HG03103 (cell line): ENCODE data around the gene MGAT4D.
"Not testable (repeated sequence)": the region's sequence is repeated elsewhere in the genome, so short reads cannot be mapped to it uniquely, and the experiment has no call there.

Experiments used
- ATAC-seq: cut with Tn5 transposase; IDR thresholded peaks from one replicate; pipeline ENCODE4 v1.9.1; 2021; ENCODE audit warnings: low read depth; ENCODE audit not compliant: unreplicated experiment

Gene MGAT4D

GRCh38 chr4:140444347-140444746 lies 53.7 kb downstream of the MGAT4D start:
- ATAC-seq = not testable (repeated sequence)

DNA sequence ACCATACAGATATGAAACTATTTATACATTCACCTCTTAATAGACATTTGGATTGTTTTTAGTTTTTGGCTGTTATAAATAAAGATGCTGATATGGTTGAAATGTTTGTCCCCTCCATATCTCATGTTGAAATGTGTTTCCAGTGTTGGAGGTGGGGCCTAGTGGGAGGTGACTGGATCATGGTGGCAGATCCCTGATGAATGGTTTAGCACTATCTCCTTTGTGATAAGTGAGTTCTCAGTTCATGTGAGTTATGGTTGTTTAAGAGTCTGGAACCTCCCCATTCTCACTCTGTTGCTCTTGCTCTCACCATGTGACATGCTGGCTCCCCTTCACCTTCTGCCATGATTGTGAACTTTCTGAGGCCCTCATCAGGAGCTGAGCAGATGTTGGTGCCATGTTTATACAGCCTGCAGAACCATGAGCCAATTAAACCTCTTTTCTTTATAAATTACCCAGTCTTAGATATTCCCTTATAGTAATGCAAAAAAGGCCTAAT lies 58.4 kb downstream of the MGAT4D start:
- no peak for ATAC-seq

GRCh38 chr4:140427919-140428471 lies 70.1 kb downstream of the MGAT4D start:
- no peak for ATAC-seq

DNA sequence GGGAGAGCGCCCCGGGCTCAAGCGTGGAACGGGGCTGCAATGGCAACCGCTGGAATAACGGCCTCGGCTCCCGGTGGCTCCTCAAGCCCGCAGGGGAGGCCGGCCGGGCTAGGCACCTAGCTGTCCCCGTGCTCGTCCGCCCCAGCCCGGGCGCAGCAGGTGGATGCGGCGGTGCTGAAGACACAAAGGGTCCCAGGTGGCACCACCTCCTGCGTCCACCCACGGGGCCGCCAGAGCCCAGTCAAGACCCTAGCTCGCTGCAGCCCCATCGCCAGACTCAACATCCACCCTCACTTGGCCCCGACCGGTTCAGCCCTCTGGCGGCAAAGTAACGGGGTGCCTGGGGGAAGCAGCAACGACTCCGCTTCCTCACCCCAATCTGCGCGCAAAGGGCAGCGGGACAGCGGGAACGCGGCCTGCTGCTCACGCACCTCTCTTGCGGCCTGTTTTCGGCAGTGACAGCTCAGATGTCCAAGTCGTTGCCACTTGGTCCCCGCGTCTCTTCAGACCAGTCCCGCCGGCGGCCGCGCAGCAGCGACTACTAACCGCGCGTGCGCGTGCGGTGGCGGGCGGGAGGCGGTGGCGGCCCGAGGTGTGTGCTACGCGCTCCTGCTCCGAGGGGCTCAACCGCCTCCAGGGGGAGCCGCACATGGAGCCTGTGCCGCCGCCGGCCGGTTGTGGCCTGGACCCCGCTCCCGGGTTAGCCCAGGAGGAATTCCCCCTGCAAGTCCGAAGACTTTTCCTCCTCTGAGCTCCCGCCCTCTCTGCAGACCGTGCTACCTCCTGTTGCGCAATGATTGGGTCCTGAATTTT lies 70.8 kb downstream of the MGAT4D start, which contains the start of gene CLGN:
TSS of gene CLGN (minus strand) at position 543 of the 813 bp plus-strand sequence. CDS start 14,570 bp downstream, outside the sequence.
- ATAC-seq = peak; percentile 83

DNA sequence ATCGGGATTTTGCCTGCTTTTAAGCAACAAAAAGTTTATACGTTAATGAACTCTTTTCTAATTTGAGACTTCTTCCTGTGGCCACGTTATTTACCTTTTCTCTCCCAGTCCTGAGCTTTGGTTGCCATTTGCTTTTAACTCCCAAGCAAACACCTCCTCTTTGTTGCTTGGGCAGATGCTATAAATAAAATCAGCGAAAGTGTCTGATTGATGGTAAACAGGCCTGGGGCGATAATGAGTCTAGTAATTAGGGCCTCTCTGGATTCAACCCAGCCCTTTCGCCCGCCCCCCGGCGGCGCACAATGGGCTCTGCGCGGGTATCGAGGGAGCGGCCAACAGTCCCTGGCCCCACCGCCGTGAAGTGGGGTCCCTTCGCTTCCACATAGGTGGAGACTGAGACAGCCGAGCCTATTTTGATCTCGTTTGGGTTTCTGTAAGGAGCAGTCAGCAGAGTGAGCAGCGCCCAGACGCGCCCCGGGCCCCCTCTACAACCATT lies 71.4 kb downstream of the MGAT4D start:
- ATAC-seq = peak; percentile 14

- ATAC-seq = no peak
Measured at GRCh38 chr4:140423106-140423505, 75.0 kb downstream of the MGAT4D start.

- not testable (repeated sequence) for ATAC-seq
Measured at GRCh38 chr4:140413130-140413969, 84.7 kb downstream of the MGAT4D start.

GRCh38 chr4:140408974-140409373 lies 89.1 kb downstream of the MGAT4D start:
- no peak for ATAC-seq

- no peak for ATAC-seq
Measured at GRCh38 chr4:140406292-140406691, 91.8 kb downstream of the MGAT4D start.

- ATAC-seq = no peak
Measured at GRCh38 chr4:140400111-140400510, 98.0 kb downstream of the MGAT4D start.

DNA sequence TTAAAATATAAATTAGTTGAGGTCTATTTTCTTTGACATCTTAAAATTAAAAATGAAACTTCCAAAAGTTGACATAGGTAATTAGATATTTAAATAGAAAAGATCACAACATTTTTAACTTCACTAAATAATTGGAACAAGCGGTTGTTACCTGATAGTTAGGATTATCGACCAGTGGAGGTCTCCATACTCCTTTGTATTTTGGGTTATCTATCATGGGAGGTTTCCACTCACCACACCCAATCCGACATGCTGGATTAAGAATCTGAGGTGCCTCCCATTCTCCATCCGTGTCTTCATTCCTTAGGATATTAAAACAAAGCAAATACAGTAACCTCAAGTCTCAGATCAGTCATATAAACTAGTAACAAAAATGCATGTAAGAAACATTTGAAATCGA lies 102.4 kb downstream of the MGAT4D start:
- ATAC-seq = no peak
